GM18873 (cell line): ENCODE data around the gene FRK.
"Not testable (repeated sequence)": the region's sequence is repeated elsewhere in the genome, so short reads cannot be mapped to it uniquely, and the experiment has no call there.

Experiments
- ATAC-seq: cut with Tn5 transposase; IDR thresholded peaks from one replicate; pipeline ENCODE4 v1.9.1; 2021; ENCODE audit warnings: mild to moderate bottlenecking, moderate library complexity, moderate number of reproducible peaks; ENCODE audit not compliant: unreplicated experiment, low FRiP score

The FRK gene

GRCh38 chr6:116074732-116075390, 14.2 kb upstream of the FRK start:
- no peak for ATAC-seq

- no peak for ATAC-seq
Observed at GRCh38 chr6:116073765-116074440, 13.2 kb upstream of the FRK start.

GRCh38 chr6:116072368-116072767, 11.7 kb upstream of the FRK start:
- no peak for ATAC-seq

- ATAC-seq = no peak
Observed at GRCh38 chr6:116070616-116071389, 10.1 kb upstream of the FRK start.

- ATAC-seq = no peak
Observed at GRCh38 chr6:116070101-116070500, 9.4 kb upstream of the FRK start.

GRCh38 chr6:116066789-116067188, 6.1 kb upstream of the FRK start:
- ATAC-seq = no peak

GRCh38 chr6:116064666-116065065, 4.0 kb upstream of the FRK start:
- no peak for ATAC-seq

GRCh38 chr6:116062496-116062895, 1.8 kb upstream of the FRK start:
- no peak for ATAC-seq

- ATAC-seq = peak; percentile 82
Observed at GRCh38 chr6:116059713-116060571, 749 bp downstream of the FRK start.

- ATAC-seq = no peak
Observed at GRCh38 chr6:116057766-116058165, 2.9 kb downstream of the FRK start.

- no peak for ATAC-seq
Observed at GRCh38 chr6:116055513-116055912, 5.2 kb downstream of the FRK start.

GRCh38 chr6:116051244-116051643, 9.4 kb downstream of the FRK start:
- ATAC-seq = no peak

- ATAC-seq = no peak
Observed at GRCh38 chr6:116050737-116051136, 10.0 kb downstream of the FRK start.

GRCh38 chr6:116049321-116049720, 11.4 kb downstream of the FRK start:
- ATAC-seq = no peak

- peak; percentile 76 for ATAC-seq
Observed at GRCh38 chr6:116047173-116047933, 13.3 kb downstream of the FRK start.

- ATAC-seq = no peak
Observed at GRCh38 chr6:116046737-116047136, 14.0 kb downstream of the FRK start.

- not testable (repeated sequence) for ATAC-seq
Observed at GRCh38 chr6:116046272-116046671, 14.4 kb downstream of the FRK start.

GRCh38 chr6:116041934-116042333, 18.8 kb downstream of the FRK start:
- no peak for ATAC-seq

- ATAC-seq = no peak
Observed at GRCh38 chr6:116040993-116041392, 19.7 kb downstream of the FRK start.

GRCh38 chr6:116036885-116037284, 23.8 kb downstream of the FRK start:
- ATAC-seq = no peak
